Astrocyte (in vitro differentiated cells and primary cell): ENCODE data around the gene MAST2. TPM values are rescaled to one million over a fixed set of nuclear protein-coding genes. Genes with fewer than 3 reads are reported as not detected.

Experiments used
- DNase-seq: peaks from one replicate; pipeline ENCODE4 v3.0.0-alpha.2; 2010; ENCODE audit warnings: low read depth
- FAIRE-seq: peaks from 2 replicates; lab custom pipeline; 2011; peaks lifted over from hg19 to GRCh38; lab: Jason Lieb, UNC
- H2AFZ ChIP-seq: 2 replicates; pipeline ENCODE4 v1.6.0; 2012; ENCODE audit warnings: low read depth, low read length, inconsistent platforms
- H3K27ac ChIP-seq: 2 replicates; pipeline ENCODE4 v1.5.1; 2011; ENCODE audit warnings: low read depth, low read length, inconsistent platforms
- H3K27me3 ChIP-seq: 2 replicates; pipeline ENCODE4 v1.6.0; 2011; ENCODE audit warnings: low read length, inconsistent platforms; ENCODE audit not compliant: insufficient read depth
- H3K36me3 ChIP-seq: 2 replicates; pipeline ENCODE4 v1.5.1; 2011; ENCODE audit warnings: low read length, inconsistent platforms; ENCODE audit not compliant: insufficient read depth
- H3K4me1 ChIP-seq: 2 replicates; pipeline ENCODE4 v1.5.1; 2011; ENCODE audit warnings: low read length, inconsistent platforms; ENCODE audit not compliant: insufficient read depth
- H3K4me2 ChIP-seq: 2 replicates; pipeline ENCODE4 v1.6.0; 2012; ENCODE audit warnings: low read length, inconsistent platforms
- H3K4me3 ChIP-seq: 2 replicates; pipeline ENCODE4 v1.5.1; 2011; ENCODE audit warnings: low read depth, mild to moderate bottlenecking, low read length, inconsistent platforms; ENCODE audit not compliant: insufficient read depth
- H3K79me2 ChIP-seq: 2 replicates; pipeline ENCODE4 v1.6.0; 2012; ENCODE audit warnings: mild to moderate bottlenecking, low read length, inconsistent platforms; ENCODE audit not compliant: insufficient read depth
- H3K9ac ChIP-seq: 2 replicates; pipeline ENCODE4 v1.6.0; 2012; ENCODE audit warnings: mild to moderate bottlenecking, low read length, inconsistent platforms
- H3K9me3 ChIP-seq: 2 replicates; pipeline ENCODE4 v1.5.1; 2012; ENCODE audit warnings: low read depth, mild to moderate bottlenecking, low read length, inconsistent platforms; ENCODE audit not compliant: insufficient read depth
- H4K20me1 ChIP-seq: 2 replicates; pipeline ENCODE4 v1.6.0; 2012; ENCODE audit warnings: low read length, inconsistent platforms; ENCODE audit not compliant: insufficient read depth
- H3K27ac Mint-ChIP-seq: one replicate; pipeline ENCODE4 v1.8.0; 2021; ENCODE audit warnings: mild to moderate bottlenecking, mixed read lengths; ENCODE audit not compliant: unreplicated experiment
- H3K27me3 Mint-ChIP-seq: one replicate; pipeline ENCODE4 v1.8.0; 2021; ENCODE audit warnings: low read depth, mixed read lengths; ENCODE audit not compliant: unreplicated experiment
- H3K36me3 Mint-ChIP-seq: one replicate; pipeline ENCODE4 v1.8.0; 2021; ENCODE audit warnings: low read depth, mixed read lengths; ENCODE audit not compliant: unreplicated experiment
- H3K4me1 Mint-ChIP-seq: one replicate; pipeline ENCODE4 v1.8.0; 2021; ENCODE audit warnings: low read depth, mixed read lengths; ENCODE audit not compliant: unreplicated experiment
- H3K4me3 Mint-ChIP-seq: one replicate; pipeline ENCODE4 v1.8.0; 2021; ENCODE audit warnings: mild to moderate bottlenecking, moderate library complexity, mixed read lengths; ENCODE audit not compliant: unreplicated experiment
- H3K9me3 Mint-ChIP-seq: one replicate; pipeline ENCODE4 v1.8.0; 2021; ENCODE audit warnings: mild to moderate bottlenecking, mixed read lengths; ENCODE audit not compliant: unreplicated experiment
- CTCF ChIP-seq: IDR thresholded peaks from 2 replicates; pipeline ENCODE4 v1.5.1; 2011; ENCODE audit warnings: low read depth, mild to moderate bottlenecking, inconsistent platforms, low read length, moderate library complexity; ENCODE audit not compliant: insufficient read depth
- EZH2 ChIP-seq: IDR thresholded peaks from 2 replicates; pipeline ENCODE4 v1.6.1; 2012; ENCODE audit warnings: mild to moderate bottlenecking, low read length, inconsistent platforms; ENCODE audit not compliant: insufficient read depth
- total RNA-seq: library from RNA; stranded (reverse); gene quantifications from 2 replicates; pipeline ENCODE4 v1.2.1, GENCODE V29; 2021

MAST2 gene
- total RNA-seq, 1 donor from 2014 or later: 41.0 TPM

GRCh38 chr1:46057781-46058180 is 254.4 kb downstream of the MAST2 start:
- Mint-ChIP-seq H3K36me3 (peaks cover 30% of the 10 kb centered on the region), H3K4me3 (no peak overlapping the region)
- no peak for FAIRE-seq

GRCh38 chr1:46058936-46059335 is 255.5 kb downstream of the MAST2 start:
- peaks cover 9% of the 10 kb centered on the region for H3K36me3 ChIP-seq
- H3K4me2 ChIP-seq: no peak overlapping the region
- no peak for DNase-seq
- no peak overlapping the region for H3K27ac ChIP-seq
- H2AFZ ChIP-seq: no peak overlapping the region
- H3K4me1 ChIP-seq: no peaks in the 10 kb centered on the region
- no peaks in the 10 kb centered on the region for H3K9me3 ChIP-seq
- no peak for FAIRE-seq
- no peak overlapping the region for H3K4me3 ChIP-seq
- peaks cover 33% of the 10 kb centered on the region for H3K36me3 Mint-ChIP-seq
- H3K4me1 Mint-ChIP-seq: peaks cover 3% of the 10 kb centered on the region
- H3K4me3 Mint-ChIP-seq: no peak overlapping the region
- no peaks in the 10 kb centered on the region for H3K27me3 ChIP-seq
- no peaks in the 10 kb centered on the region for H3K27me3 Mint-ChIP-seq
- H3K27ac Mint-ChIP-seq: no peak overlapping the region
- peaks cover 1% of the 10 kb centered on the region for H3K9me3 Mint-ChIP-seq
- TF ChIP-seq EZH2 (no peak), CTCF (no peak)
- no peak overlapping the region for H3K9ac ChIP-seq
- no peaks in the 10 kb centered on the region for H3K79me2 ChIP-seq
- H4K20me1 ChIP-seq: no peaks in the 10 kb centered on the region

More at GRCh38 chr1:46057781-46058180, 254.4 kb downstream of the MAST2 start:
- Mint-ChIP-seq H3K27ac (no peak overlapping the region), H3K9me3 (peaks cover 1% of the 10 kb centered on the region), H3K27me3 (no peaks in the 10 kb centered on the region), H3K4me1 (no peaks in the 10 kb centered on the region)
- Histone ChIP-seq H3K79me2 (no peaks in the 10 kb centered on the region), H3K4me1 (no peaks in the 10 kb centered on the region), H3K9ac (no peak overlapping the region), H3K27ac (no peak overlapping the region), H3K27me3 (no peaks in the 10 kb centered on the region), H3K36me3 (peaks cover 9% of the 10 kb centered on the region), H3K4me3 (no peak overlapping the region), H4K20me1 (no peaks in the 10 kb centered on the region), H2AFZ (no peak overlapping the region), H3K9me3 (no peaks in the 10 kb centered on the region), H3K4me2 (no peak overlapping the region)
- DNase-seq: no peak
- TF ChIP-seq EZH2 (no peak), CTCF (no peak)

GRCh38 chr1:46061146-46061545 is 257.7 kb downstream of the MAST2 start:
- Histone ChIP-seq H3K27ac (no peak overlapping the region), H3K4me1 (no peaks in the 10 kb centered on the region), H3K4me3 (no peak overlapping the region), H3K36me3 (peaks cover 7% of the 10 kb centered on the region), H3K4me2 (no peak overlapping the region), H3K79me2 (no peaks in the 10 kb centered on the region), H3K9me3 (no peaks in the 10 kb centered on the region), H3K9ac (no peak overlapping the region), H3K27me3 (no peaks in the 10 kb centered on the region), H4K20me1 (no peaks in the 10 kb centered on the region), H2AFZ (no peak overlapping the region)
- peaks cover 1% of the 10 kb centered on the region for H3K9me3 Mint-ChIP-seq
- H3K36me3 Mint-ChIP-seq: peaks cover 35% of the 10 kb centered on the region
- no peak overlapping the region for H3K27ac Mint-ChIP-seq
- no peaks in the 10 kb centered on the region for H3K27me3 Mint-ChIP-seq
- H3K4me3 Mint-ChIP-seq: no peak overlapping the region
- DNase-seq: no peak
- FAIRE-seq: no peak
- TF ChIP-seq CTCF: no peak
- no peak for TF ChIP-seq EZH2
- peaks cover 3% of the 10 kb centered on the region for H3K4me1 Mint-ChIP-seq
